Activated T-cell treated with anti-CD3 and anti-CD28 coated beads, Interleukin-2, amount 50 U/mL, for 24 hours (primary cell): ENCODE measurements around the gene KL.

Experiments used
- DNase-seq: peaks from one replicate; pipeline ENCODE4 v3.0.0-alpha.2; 2020
- H3K27ac Mint-ChIP-seq: 2 replicates; pipeline ENCODE4 v1.8.0; 2020; ENCODE audit warnings: mild to moderate bottlenecking, mixed read lengths
- H3K27me3 Mint-ChIP-seq: 2 replicates; pipeline ENCODE4 v1.8.0; 2020; ENCODE audit warnings: mixed read lengths
- H3K36me3 Mint-ChIP-seq: 2 replicates; pipeline ENCODE4 v1.8.0; 2020; ENCODE audit warnings: low read depth, mixed read lengths
- H3K4me1 Mint-ChIP-seq: 2 replicates; pipeline ENCODE4 v1.8.0; 2020; ENCODE audit warnings: low read depth, mixed read lengths
- H3K4me3 Mint-ChIP-seq: 2 replicates; pipeline ENCODE4 v1.8.0; 2020; ENCODE audit warnings: mild to moderate bottlenecking, moderate library complexity, mixed read lengths
- H3K9me3 Mint-ChIP-seq: 2 replicates; pipeline ENCODE4 v1.8.0; 2020; ENCODE audit warnings: mixed read lengths

The KL gene

DNA sequence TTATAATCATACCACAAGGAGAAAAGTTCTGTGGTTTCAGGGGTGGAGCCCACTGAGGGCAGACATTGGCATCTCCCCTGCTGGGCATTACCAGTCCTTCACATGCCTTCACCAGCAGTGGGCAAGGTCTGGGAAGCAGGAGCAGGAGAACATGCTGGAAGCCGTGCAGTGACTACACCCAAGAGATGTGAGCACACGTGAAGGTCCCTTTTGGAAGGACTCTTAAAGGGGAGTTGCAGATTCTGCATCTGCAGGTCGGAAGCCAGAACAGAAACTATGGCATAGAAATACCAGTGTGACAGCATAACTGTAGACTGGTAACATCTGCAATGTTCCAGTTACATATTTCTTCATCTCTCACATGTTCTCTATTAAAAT, 26.9 kb upstream of the KL start:
- H3K27ac Mint-ChIP-seq = no peak overlapping the region
- peaks cover 20% of the 10 kb centered on the region for H3K27me3 Mint-ChIP-seq
- no peaks in the 10 kb centered on the region for H3K36me3 Mint-ChIP-seq
- no peaks in the 10 kb centered on the region for H3K9me3 Mint-ChIP-seq
- DNase-seq = no peak
- no peak overlapping the region for H3K4me3 Mint-ChIP-seq
- peaks cover 6% of the 10 kb centered on the region for H3K4me1 Mint-ChIP-seq

DNA sequence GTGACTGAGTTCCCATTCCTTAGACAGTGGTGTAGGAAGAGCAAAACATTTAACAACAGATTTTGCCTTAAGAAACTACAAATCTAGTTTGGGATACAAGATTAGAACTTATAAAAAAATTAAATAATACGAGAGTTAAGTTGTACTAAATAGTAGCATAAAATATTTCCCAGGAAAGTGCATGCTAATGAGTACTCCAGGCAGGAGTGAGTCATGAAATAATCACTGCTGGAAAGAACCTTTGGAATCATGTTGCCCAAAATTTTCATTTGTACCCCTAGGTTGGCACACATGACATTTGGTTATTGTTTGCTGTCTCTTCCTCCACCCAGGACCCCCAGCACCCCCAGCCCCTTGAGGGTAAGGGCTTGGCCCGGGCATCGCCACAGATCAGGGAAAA, 26.3 kb upstream of the KL start:
- no peaks in the 10 kb centered on the region for H3K36me3 Mint-ChIP-seq
- H3K9me3 Mint-ChIP-seq = no peaks in the 10 kb centered on the region
- peaks cover 20% of the 10 kb centered on the region for H3K27me3 Mint-ChIP-seq
- no peak overlapping the region for H3K27ac Mint-ChIP-seq
- H3K4me1 Mint-ChIP-seq = peaks cover 6% of the 10 kb centered on the region
- no peak overlapping the region for H3K4me3 Mint-ChIP-seq
- DNase-seq = no peak

DNA sequence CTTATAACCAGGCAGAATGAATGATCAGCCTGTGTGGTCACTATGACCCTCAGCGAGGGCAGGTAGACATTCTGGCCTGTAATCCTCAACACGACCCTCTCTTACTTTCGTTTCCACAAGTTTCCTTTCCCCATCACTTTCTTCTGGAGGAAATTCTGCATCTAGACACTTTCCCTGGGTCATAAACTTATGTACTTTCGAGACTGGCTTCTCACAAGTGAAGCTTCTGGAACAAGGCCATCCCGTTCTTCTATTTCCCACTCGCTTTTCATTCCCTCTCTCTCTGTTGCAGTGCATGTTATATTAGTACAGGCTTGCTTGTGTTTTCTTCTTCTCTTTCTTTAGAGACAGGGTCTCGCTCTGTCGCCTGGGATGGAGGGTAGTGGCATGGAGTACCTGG, 23.1 kb upstream of the KL start:
- Mint-ChIP-seq H3K4me3 (no peak overlapping the region), H3K27me3 (peaks cover 14% of the 10 kb centered on the region), H3K36me3 (no peaks in the 10 kb centered on the region), H3K27ac (no peak overlapping the region), H3K9me3 (no peaks in the 10 kb centered on the region), H3K4me1 (peaks cover 6% of the 10 kb centered on the region)
- DNase-seq = no peak

DNA sequence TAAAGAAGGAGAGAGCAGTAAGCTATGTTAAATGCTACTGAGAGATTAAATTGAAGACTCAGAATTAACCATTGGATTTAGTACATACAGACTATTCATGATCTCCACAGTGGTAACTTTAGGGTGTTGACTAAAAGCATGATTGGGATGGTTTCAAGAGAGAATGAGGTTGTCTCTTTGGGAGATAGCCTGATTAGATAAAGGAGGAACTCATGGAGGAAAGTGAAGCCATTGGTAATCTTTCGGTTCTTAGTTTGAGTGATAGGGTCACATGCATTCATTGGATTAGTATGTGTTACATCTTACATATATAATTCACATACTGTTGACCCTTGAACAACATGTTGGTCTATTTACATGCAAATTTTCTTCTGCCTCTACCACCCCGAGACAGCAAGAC, 18.8 kb upstream of the KL start:
- Mint-ChIP-seq H3K9me3 (no peaks in the 10 kb centered on the region), H3K36me3 (no peaks in the 10 kb centered on the region), H3K4me3 (no peak overlapping the region), H3K27me3 (peaks cover 3% of the 10 kb centered on the region), H3K27ac (no peak overlapping the region), H3K4me1 (no peaks in the 10 kb centered on the region)
- DNase-seq = no peak

DNA sequence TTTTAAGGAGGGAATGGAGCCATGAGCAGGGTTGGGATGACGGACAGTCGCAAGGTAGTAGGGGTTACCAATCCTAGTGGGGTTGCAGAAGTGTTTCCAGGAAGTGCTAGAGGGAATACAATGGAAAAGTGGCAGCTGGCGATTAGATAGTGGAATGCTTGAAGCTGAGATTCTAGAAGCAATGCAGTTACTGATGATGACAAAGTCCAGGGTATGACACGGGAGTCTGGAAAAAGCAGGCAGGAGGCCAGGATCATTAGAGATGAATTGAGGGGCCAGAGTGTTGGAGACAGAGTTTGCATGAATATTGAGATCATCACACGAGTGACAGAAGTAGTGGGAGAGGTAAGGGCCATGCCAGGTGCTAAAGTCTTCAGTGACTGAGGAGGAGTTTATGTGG, 17.3 kb upstream of the KL start:
- no peaks in the 10 kb centered on the region for H3K4me1 Mint-ChIP-seq
- no peak overlapping the region for H3K27ac Mint-ChIP-seq
- no peak for DNase-seq
- H3K36me3 Mint-ChIP-seq = no peaks in the 10 kb centered on the region
- H3K9me3 Mint-ChIP-seq = no peaks in the 10 kb centered on the region
- H3K27me3 Mint-ChIP-seq = peaks cover 3% of the 10 kb centered on the region
- no peak overlapping the region for H3K4me3 Mint-ChIP-seq

DNA sequence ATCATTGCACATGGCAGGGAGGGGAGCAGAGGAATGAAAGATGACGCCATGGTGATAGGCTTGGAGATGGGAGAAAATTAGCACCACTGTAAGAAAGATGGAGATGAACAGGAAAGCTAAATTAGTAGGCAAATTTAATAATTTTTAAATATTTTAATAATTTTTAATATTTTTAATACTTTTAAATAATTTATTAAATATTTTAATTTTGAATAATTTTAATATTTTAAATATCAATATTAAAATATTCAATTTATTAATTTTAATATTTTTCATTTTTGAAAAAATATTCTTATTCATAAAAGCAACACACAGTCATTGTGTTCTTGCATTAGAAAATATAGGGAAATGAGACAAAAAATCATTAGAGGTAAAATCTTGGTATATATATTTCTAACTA, 15.9 kb upstream of the KL start:
- H3K4me1 Mint-ChIP-seq = no peaks in the 10 kb centered on the region
- H3K27ac Mint-ChIP-seq = no peak overlapping the region
- H3K4me3 Mint-ChIP-seq = no peak overlapping the region
- no peak for DNase-seq
- no peaks in the 10 kb centered on the region for H3K9me3 Mint-ChIP-seq
- H3K27me3 Mint-ChIP-seq = peaks cover 3% of the 10 kb centered on the region
- H3K36me3 Mint-ChIP-seq = no peaks in the 10 kb centered on the region

DNA sequence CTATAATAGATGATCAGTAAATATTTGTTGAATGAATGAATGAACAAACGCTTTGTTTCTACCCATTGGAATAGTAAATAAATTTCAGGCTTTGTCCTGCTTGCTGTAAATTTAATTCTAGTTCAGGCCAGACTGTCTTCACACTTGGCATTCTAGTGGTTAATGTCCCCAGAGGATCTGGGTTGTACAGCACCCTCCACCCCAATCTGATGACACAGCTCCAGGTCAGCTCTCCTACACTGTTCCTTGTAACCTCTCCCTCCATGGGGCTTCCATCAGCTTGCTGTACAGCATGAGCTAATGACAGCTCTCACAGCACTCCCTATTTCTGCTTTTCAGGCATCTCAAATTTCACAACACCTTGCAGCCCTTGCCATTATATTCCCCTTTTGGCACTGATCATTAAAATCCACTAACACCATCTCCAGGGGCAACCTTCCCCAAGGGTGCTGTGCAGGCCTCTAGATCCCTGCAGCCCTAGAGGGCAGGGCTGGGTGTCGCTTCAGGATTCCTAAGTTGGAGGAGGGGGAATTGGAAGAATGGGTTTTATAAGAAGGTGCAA, 12.7 kb upstream of the KL start:
- DNase-seq = no peak
- H3K27me3 Mint-ChIP-seq = peaks cover 12% of the 10 kb centered on the region
- H3K4me1 Mint-ChIP-seq = no peaks in the 10 kb centered on the region
- H3K9me3 Mint-ChIP-seq = peaks cover 13% of the 10 kb centered on the region
- H3K36me3 Mint-ChIP-seq = no peaks in the 10 kb centered on the region
- no peak overlapping the region for H3K27ac Mint-ChIP-seq
- H3K4me3 Mint-ChIP-seq = no peak overlapping the region

DNA sequence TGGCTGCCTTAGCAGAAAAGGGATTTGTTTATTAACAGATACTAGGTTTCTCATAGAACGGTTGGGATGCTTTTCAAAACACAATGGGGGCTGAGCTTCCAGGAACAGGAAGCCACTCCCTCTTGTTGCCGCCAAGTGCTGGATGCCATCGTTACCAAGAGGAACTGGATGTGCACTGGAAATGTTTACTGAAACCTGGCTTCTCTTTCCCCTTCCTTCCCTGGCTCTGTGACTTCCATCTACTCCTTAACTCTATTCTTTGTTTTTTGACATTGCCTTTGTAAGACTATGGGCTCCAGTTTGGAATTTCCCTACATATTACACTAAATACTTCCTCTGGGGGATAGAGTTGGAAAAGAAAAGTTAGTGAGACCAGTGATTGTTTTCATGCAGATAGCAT, 11.7 kb upstream of the KL start:
- no peak overlapping the region for H3K4me3 Mint-ChIP-seq
- DNase-seq = no peak
- H3K4me1 Mint-ChIP-seq = no peaks in the 10 kb centered on the region
- no peaks in the 10 kb centered on the region for H3K36me3 Mint-ChIP-seq
- H3K9me3 Mint-ChIP-seq = peaks cover 21% of the 10 kb centered on the region
- H3K27me3 Mint-ChIP-seq = peaks cover 20% of the 10 kb centered on the region
- no peak overlapping the region for H3K27ac Mint-ChIP-seq

DNA sequence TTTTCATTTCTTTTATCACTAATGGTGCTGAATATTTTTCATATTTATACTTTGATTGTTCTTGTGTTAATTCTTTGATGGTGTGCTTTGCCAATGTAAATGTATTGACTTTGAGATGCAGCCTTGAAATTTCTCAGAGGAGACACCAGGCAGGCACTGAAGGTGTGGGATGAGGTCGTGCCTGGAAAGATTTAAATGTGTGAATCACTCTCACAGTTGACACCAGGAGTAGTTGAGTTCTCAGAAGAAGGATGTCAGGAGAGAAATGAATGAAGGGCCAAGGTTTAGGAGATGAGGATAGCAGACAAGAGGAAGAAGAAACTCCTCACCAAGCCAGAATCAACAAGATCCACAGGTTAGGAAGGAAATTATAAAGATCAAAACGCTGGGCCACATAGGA, 10.1 kb upstream of the KL start:
- H3K4me3 Mint-ChIP-seq = no peak overlapping the region
- no peaks in the 10 kb centered on the region for H3K36me3 Mint-ChIP-seq
- no peak for DNase-seq
- H3K9me3 Mint-ChIP-seq = peaks cover 23% of the 10 kb centered on the region
- no peak overlapping the region for H3K27ac Mint-ChIP-seq
- H3K4me1 Mint-ChIP-seq = no peaks in the 10 kb centered on the region
- H3K27me3 Mint-ChIP-seq = peaks cover 31% of the 10 kb centered on the region

DNA sequence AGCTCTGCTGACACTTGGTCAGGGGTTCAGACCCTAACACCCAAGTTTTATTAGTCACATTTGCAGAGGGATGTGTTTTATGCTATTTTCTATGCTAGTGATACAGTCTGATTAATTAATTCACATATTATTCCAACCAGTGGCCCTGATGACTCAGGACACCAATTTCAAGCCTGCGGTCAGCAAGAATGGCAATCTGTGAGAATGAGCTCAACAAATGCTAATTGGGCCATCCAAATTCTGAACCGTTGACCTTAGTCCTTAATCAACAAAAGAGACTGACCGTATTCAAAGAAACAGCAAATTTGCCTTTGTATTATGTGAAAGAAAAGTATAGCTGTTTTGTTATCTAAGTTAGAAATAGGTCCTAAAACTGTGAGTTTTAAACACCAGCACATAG, 9.6 kb upstream of the KL start:
- Mint-ChIP-seq H3K27me3 (peaks cover 36% of the 10 kb centered on the region), H3K27ac (no peak overlapping the region)

DNA sequence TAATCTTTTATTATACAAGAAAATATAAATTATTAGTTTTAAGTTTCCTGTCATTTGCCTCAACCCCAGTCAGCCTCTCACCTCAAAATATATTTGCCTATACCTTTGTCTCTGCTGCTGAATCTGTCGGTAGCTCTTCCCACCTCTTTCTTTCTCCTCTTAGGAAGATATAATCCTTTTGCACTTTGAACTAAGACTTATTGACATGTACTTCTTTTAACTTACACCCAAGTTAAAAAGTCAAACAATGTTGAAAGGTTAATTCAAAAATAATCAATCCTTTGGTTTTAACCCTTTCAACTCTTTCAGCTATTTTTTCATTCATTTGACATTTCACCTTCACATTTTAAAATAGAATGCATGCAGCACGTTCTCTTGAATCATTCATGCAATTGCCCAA, 9.0 kb upstream of the KL start:
- no peak overlapping the region for H3K27ac Mint-ChIP-seq
- no peak for DNase-seq
- peaks cover 23% of the 10 kb centered on the region for H3K9me3 Mint-ChIP-seq
- H3K4me3 Mint-ChIP-seq = no peak overlapping the region
- H3K27me3 Mint-ChIP-seq = peaks cover 38% of the 10 kb centered on the region
- no peaks in the 10 kb centered on the region for H3K36me3 Mint-ChIP-seq
- no peaks in the 10 kb centered on the region for H3K4me1 Mint-ChIP-seq

More for the DNA sequence above, 9.6 kb upstream of the KL start:
- no peak for DNase-seq
- H3K4me1 Mint-ChIP-seq = no peaks in the 10 kb centered on the region
- H3K4me3 Mint-ChIP-seq = no peak overlapping the region
- H3K36me3 Mint-ChIP-seq = no peaks in the 10 kb centered on the region
- peaks cover 23% of the 10 kb centered on the region for H3K9me3 Mint-ChIP-seq

DNA sequence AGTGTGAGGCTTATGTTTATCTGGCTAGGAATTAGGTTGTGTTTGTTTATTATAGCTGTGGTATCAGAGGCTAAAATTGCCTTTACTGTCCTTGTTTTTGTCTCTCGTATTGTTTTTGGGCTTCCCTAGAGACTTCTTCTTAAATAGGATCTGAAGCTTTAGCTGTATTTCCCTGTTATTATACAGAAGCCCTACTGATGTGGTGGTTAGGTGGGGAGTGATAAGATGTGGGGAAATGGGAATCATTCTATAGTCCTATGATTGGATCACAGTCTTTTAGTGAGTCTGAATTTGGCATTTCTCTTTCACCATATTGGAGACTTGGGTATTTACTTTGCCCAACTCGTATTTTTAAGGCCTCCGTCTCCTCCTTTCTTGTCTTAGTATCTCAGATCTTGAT, 8.3 kb upstream of the KL start:
- no peaks in the 10 kb centered on the region for H3K36me3 Mint-ChIP-seq
- H3K27me3 Mint-ChIP-seq = peaks cover 38% of the 10 kb centered on the region
- H3K4me1 Mint-ChIP-seq = no peaks in the 10 kb centered on the region
- peaks cover 23% of the 10 kb centered on the region for H3K9me3 Mint-ChIP-seq
- DNase-seq = no peak
- no peak overlapping the region for H3K4me3 Mint-ChIP-seq
- no peak overlapping the region for H3K27ac Mint-ChIP-seq

DNA sequence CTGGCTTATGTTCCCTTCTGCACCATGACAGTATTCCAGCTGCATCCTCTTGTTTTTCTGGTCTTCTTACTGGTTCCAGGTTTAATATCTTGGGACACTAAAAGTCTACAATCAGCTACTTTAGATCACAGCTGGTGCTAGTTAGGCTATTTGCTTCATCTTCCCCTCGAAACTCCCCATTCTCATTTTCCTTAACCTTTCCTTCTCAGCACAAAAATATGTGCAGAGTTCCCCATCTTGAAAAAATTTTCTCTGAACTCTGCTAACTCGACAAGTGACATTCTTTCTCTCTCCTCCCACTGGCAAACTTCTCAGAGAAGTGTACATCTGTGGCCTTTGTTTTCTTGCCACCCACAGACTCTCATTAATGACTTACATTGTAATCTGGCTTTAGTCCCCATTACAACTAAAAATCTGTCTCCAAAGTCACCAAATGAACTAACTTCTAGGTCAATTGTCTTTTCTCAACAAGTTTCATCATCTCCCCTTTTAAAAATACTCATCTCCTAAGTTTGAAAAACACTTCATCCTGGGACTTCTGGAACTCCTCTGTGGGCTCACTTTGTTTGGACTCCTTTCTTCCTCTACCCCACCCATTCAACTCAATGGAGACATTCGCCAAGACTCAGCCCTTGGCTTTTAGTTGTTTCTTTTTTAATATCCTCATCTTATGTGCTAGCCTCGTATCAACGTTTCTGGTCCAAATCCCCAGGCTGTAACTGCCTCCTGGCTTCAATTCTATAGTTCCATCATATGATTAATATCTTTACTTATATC, 7.1 kb upstream of the KL start:
- Mint-ChIP-seq H3K27me3 (peaks cover 49% of the 10 kb centered on the region), H3K36me3 (no peaks in the 10 kb centered on the region), H3K9me3 (peaks cover 23% of the 10 kb centered on the region), H3K27ac (no peak overlapping the region), H3K4me3 (no peak overlapping the region), H3K4me1 (no peaks in the 10 kb centered on the region)
- no peak for DNase-seq

DNA sequence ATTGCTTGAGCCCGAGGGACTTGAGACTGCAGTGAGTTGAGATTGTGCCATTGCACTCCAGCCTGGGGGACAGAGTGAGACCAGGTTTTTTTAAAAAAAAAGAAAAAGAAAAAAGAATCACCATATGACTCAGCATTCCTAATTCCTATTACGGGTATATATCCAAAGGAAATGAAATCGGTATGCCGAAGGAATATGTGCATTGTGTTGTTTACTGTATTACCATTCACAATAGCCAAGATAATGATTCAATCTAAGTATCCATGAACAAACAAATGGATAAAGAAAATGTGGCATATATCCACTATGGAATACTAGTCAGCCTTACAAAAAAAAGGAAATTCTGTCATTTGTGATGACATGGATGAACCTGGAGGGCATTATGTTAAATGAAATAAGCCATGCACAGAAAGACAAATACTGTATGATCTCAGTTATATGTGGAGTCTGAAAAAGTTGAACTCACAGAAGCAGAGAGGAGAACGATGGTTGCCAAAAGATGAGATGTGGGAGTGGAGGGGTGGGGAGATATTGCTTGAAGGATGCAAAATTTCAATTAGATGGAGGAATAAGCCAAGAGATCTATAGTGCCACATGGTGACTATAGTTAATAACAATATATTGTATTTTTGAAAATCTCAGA, 4.3 kb upstream of the KL start:
- Mint-ChIP-seq H3K27ac (no peak overlapping the region), H3K4me3 (no peak overlapping the region), H3K27me3 (peaks cover 63% of the 10 kb centered on the region), H3K36me3 (no peaks in the 10 kb centered on the region), H3K9me3 (peaks cover 23% of the 10 kb centered on the region), H3K4me1 (peaks cover 5% of the 10 kb centered on the region)
- no peak for DNase-seq

DNA sequence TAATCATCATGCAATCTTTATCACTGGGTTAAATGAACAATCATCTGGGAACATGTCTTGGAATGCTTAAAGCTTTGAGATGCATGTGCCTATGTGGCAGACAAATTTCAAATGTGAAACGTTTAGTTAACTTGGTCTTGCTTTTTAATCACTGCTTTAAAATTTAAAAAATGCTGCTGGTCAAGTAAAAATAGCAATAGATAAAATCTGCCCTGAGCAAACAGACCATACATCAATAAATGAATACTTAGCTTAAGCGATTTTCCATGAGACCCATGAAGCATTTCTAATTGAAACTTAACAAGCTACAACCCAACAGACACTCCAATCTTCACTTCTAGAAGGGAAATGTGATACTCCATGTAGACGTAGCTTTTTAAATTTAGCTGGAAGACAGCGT, 1.9 kb upstream of the KL start:
- DNase-seq = no peak
- Mint-ChIP-seq H3K27me3 (peaks cover 73% of the 10 kb centered on the region), H3K4me1 (peaks cover 11% of the 10 kb centered on the region), H3K36me3 (no peaks in the 10 kb centered on the region), H3K27ac (no peak overlapping the region), H3K9me3 (peaks cover 4% of the 10 kb centered on the region), H3K4me3 (no peak overlapping the region)
